Colonic mucosa (tissue), 4 donors: ENCODE measurements around the gene ARSI. TPM values are rescaled to one million over a fixed set of nuclear protein-coding genes. Genes with fewer than 3 reads are reported as not detected.

Experiments used
- DNase-seq: peaks from one replicate; pipeline ENCODE4 v3.0.0-alpha.2; 2020
- H3K27ac ChIP-seq: fragments of 200-600 bp; one replicate; pipeline ENCODE4 v1.8.0; 2021
- H3K27me3 ChIP-seq: fragments of 200-600 bp; one replicate; pipeline ENCODE4 v1.8.0; 2021
- H3K36me3 ChIP-seq: fragments of 200-600 bp; one replicate; pipeline ENCODE4 v1.8.0; 2021
- H3K4me1 ChIP-seq: fragments of 200-600 bp; one replicate; pipeline ENCODE4 v1.8.0; 2021; ENCODE audit warnings: mild to moderate bottlenecking
- H3K4me3 ChIP-seq: fragments of 200-600 bp; one replicate; pipeline ENCODE4 v1.8.0; 2021
- H3K9ac ChIP-seq, 2 donors: one replicate each; pipeline ENCODE4 v1.7.0; 2013; ENCODE audit warnings: control low read depth in 2 of 2, low read depth in 2 of 2, low read length in 2 of 2
- H3K9me3 ChIP-seq: fragments of 200-600 bp; one replicate; pipeline ENCODE4 v1.8.0; 2021
- intact Hi-C: fragments of 100-400 bp; cut with DNase I; formaldehyde crosslinking; loops from one replicate; pipeline ENCODE4 v1.14.1; 2022
- total RNA-seq, 2 donors: library from RNA; stranded (reverse); fragmentation: NEBNext Ultra II Directional in 1 of 2; extraction: Animal tissue kit (Norgen Biotek cat#: 25700) in 1 of 2; gene quantifications; one replicate each; pipeline ENCODE4 v1.2.1, GENCODE V29; 2021
- TF ChIP-seq, protein P1 (sequence below): fragments of 200-600 bp; IDR thresholded peaks from one replicate; pipeline ENCODE4 v1.8.0; 2022; ENCODE audit warnings: antibody characterized with exemption, mild to moderate bottlenecking
- donor health status: healthy.
- donor health status: DM: no; HTN: no; CAD: no.
- donor health status: DM: no; HTN: no; CAD: no.

The ARSI gene
- total RNA-seq, 2 donors from 2014 or later = 0.17 to 0.69 TPM

DNA sequence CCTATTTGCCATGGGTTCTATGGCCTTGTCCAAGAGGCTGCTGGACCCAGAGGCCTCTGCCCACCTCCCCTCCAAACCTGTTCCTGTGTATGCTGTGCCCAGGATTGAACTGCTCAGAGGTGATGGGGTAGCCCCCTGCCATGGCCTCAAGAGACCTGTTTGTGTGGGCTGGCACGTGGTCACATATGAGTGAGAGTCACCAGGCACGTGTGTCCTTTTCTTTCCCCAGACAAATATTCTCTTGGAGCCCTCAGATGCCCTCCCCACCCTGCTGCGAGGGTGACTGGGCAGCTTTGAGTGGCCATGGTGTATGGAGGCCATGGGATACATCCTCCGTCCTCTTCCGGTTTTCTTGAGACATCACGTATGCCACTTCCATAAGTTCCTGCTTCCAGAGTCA lies 43.9 kb upstream of the ARSI start:
- TF ChIP-seq, protein P1, sequence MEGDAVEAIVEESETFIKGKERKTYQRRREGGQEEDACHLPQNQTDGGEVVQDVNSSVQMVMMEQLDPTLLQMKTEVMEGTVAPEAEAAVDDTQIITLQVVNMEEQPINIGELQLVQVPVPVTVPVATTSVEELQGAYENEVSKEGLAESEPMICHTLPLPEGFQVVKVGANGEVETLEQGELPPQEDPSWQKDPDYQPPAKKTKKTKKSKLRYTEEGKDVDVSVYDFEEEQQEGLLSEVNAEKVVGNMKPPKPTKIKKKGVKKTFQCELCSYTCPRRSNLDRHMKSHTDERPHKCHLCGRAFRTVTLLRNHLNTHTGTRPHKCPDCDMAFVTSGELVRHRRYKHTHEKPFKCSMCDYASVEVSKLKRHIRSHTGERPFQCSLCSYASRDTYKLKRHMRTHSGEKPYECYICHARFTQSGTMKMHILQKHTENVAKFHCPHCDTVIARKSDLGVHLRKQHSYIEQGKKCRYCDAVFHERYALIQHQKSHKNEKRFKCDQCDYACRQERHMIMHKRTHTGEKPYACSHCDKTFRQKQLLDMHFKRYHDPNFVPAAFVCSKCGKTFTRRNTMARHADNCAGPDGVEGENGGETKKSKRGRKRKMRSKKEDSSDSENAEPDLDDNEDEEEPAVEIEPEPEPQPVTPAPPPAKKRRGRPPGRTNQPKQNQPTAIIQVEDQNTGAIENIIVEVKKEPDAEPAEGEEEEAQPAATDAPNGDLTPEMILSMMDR = no peak
- no peak overlapping the region for H3K9ac ChIP-seq
- intact Hi-C loops = no loop called here

DNA sequence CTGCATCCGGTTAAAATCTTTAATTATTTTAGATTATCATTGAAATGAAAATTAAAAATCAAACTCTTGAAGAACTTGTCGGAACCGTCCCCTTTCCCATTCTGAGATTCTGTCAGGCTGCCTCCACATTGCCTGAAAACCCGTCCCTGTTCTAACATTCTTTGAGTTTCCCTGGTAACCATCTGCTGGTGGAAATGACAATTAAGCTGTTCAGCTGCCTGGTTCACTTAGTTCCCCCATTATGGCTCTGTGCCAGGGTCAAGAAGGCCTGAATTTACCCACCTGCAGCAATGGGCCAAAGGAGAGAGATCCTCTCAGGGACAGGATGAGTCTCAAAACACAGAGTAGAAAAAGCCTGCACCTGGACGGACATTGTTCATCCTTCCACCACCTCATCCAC lies 43.0 kb upstream of the ARSI start:
- no peak for DNase-seq
- H3K4me1 ChIP-seq = peaks cover 4% of the 10 kb centered on the region
- no peaks in the 10 kb centered on the region for H3K27me3 ChIP-seq
- H3K4me3 ChIP-seq = no peak overlapping the region
- no peaks in the 10 kb centered on the region for H3K36me3 ChIP-seq
- no peak overlapping the region for H3K27ac ChIP-seq
- TF ChIP-seq, protein P1 = no peak
- H3K9ac ChIP-seq = no peak overlapping the region
- intact Hi-C loops = no loop called here
- no peaks in the 10 kb centered on the region for H3K9me3 ChIP-seq

More for the DNA sequence above, 43.9 kb upstream of the ARSI start:
- Histone ChIP-seq H3K36me3 (no peaks in the 10 kb centered on the region), H3K27me3 (no peaks in the 10 kb centered on the region), H3K4me3 (no peak overlapping the region), H3K4me1 (peaks cover 8% of the 10 kb centered on the region), H3K9me3 (no peaks in the 10 kb centered on the region), H3K27ac (no peak overlapping the region)
- DNase-seq = no peak

DNA sequence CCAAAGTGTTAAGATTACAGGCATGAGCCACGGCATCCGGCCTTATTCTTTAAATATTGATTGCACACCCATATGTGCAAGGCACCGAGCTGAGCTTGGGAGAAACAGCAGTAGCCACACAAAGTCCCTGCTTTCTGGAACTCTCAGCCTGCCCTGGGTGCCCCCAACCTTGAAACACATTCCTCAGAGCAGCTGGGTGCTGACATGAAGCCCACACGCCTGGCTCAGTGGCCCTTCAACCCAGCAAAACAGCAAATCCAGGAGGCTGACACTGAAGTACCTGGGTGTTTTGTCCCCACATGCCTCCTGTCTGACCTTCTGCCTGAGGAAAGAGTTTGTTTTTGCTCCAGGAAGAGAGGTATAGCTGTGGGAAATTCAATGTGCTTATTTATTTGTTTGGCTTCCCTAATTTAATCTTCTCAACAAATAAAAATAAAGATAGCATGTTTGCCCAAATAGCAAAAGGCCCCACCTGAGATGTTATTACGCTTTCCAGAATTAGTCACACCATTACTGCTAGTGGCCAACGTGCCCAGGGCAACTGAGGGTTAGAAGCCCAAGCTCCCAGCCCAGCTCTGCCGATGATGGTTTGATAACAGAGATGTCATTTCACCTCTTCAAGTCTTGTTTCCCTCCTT lies 41.4 kb upstream of the ARSI start:
- Histone ChIP-seq H3K36me3 (no peaks in the 10 kb centered on the region), H3K9me3 (no peaks in the 10 kb centered on the region), H3K4me3 (no peak overlapping the region), H3K4me1 (no peaks in the 10 kb centered on the region), H3K27ac (no peak overlapping the region), H3K27me3 (no peaks in the 10 kb centered on the region), H3K9ac (no peak overlapping the region)
- DNase-seq = no peak
- intact Hi-C loops = loop anchor here (5.0 kb wide), 1 partner anchor 212 kb away; no protein-coding TSS in a partner anchor
- TF ChIP-seq, protein P1 = no peak

DNA sequence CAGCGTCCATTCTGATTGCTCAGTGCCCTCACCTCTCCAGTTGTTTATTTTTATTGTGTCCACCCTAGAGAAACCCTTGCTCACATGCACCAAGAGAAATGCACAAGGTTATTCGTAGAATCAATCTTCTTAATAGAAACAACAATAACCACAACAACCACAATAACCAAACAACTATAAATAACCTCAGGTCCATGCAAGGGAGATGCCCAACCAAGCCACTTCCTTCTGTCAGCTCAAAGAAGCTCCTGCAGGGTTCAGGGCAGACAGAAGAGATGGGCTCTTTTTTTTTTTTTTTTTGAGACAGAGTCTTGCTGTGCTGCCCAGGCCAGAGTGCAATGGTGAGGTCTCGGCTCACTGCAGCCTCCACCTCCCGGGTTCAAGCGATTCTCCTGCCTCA lies 39.9 kb upstream of the ARSI start:
- H3K4me3 ChIP-seq = no peak overlapping the region
- no peak overlapping the region for H3K27ac ChIP-seq
- no peaks in the 10 kb centered on the region for H3K27me3 ChIP-seq
- no peaks in the 10 kb centered on the region for H3K9me3 ChIP-seq
- TF ChIP-seq, protein P1 = no peak
- intact Hi-C loops = loop anchor here (5.0 kb wide), 1 partner anchor 210 kb away; no protein-coding TSS in a partner anchor
- H3K4me1 ChIP-seq = no peaks in the 10 kb centered on the region
- no peak overlapping the region for H3K9ac ChIP-seq
- no peak for DNase-seq
- no peaks in the 10 kb centered on the region for H3K36me3 ChIP-seq

DNA sequence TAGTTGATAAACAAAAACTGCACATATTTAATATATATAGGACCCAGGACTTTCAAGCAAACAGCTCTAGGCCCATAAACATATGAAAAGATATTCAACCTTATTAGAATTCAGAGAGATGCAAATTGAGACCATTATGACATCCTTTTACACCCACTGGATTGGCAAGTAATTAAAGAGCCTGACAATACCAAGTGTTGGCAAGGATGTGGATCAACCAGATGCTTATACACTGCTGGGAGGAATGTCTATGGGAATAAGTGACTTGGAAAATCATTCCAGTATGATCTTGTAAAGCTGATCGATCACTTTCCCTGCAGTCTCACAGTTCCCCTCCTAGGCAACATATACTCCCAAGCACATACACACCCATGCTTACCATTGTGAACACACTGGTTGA lies 39.3 kb upstream of the ARSI start:
- no peaks in the 10 kb centered on the region for H3K36me3 ChIP-seq
- H3K27me3 ChIP-seq = no peaks in the 10 kb centered on the region
- H3K27ac ChIP-seq = no peak overlapping the region
- no peak overlapping the region for H3K4me3 ChIP-seq
- H3K4me1 ChIP-seq = no peaks in the 10 kb centered on the region
- no peaks in the 10 kb centered on the region for H3K9me3 ChIP-seq
- no peak for DNase-seq
- intact Hi-C loops = loop anchor here (5.0 kb wide), 1 partner anchor 210 kb away; no protein-coding TSS in a partner anchor
- TF ChIP-seq, protein P1 = no peak
- H3K9ac ChIP-seq = no peak overlapping the region
